Measurements from ENCODE around the gene MID2. TPM values are rescaled to one million over a fixed set of nuclear protein-coding genes. Genes with fewer than 3 reads are reported as not detected.

The MID2 gene
- total and polyA plus RNA-seq, 2 experiments from 2014 or later, result 0.84 to 2.1 TPM

GRCh38 chrX:107934262-107934661 is 108.6 kb downstream of the MID2 start:
- TF ChIP-seq CREB1 (CRISPR knock-in tag; IDR thresholded peaks at IDR 0.05; ENCODE audit: low read depth) (no peak), REST (IDR thresholded peaks at IDR 0.05; ENCODE audit: unreplicated experiment) (no peak), ZNF114 (CRISPR knock-in tag; IDR thresholded peaks at IDR 0.05) (no peak), JUNB (IDR thresholded peaks at IDR 0.05; ENCODE audit: unreplicated experiment) (no peak), EZH2phosphoT487 (IDR thresholded peaks at IDR 0.05; ENCODE audit: unreplicated experiment) (no peak), NANOG (IDR thresholded peaks at IDR 0.05; ENCODE audit: borderline replicate concordance) (no peak), ZNF331 (CRISPR knock-in tag; IDR thresholded peaks at IDR 0.05; ENCODE audit: low read depth) (no peak), ZNF462 (CRISPR knock-in tag; IDR thresholded peaks at IDR 0.05) (no peak), ETS1 (IDR thresholded peaks at IDR 0.05) (no peak), STAT1 (IDR thresholded peaks at IDR 0.05; ENCODE audit: unreplicated experiment) (no peak), CTCF (conservative IDR thresholded peaks at IDR 0.05; ENCODE audit: low read depth in 2 of 2) (no peak), EZH2 (IDR thresholded peaks at IDR 0.05; ENCODE audit: low read depth, unreplicated experiment) (no peak), POLR2AphosphoS5 (IDR thresholded peaks at IDR 0.05; ENCODE audit: low read depth) (no peak)
- H4K20me1 ChIP-seq (replicated peaks; ENCODE audit: insufficient read depth), result no peaks in the 10 kb centered on the region
- no peaks in the 10 kb centered on the region for H3K9me2 ChIP-seq (ENCODE audit: insufficient read depth)
- H3K27ac ChIP-seq (ENCODE audit: low read depth), result no peak overlapping the region
- Mint-ChIP-seq H3K27me3 (ENCODE audit: insufficient read depth, low read depth, poor library complexity) (peaks cover 6% of the 10 kb centered on the region), H3K4me3 (no peak overlapping the region), H3K27ac (no peak overlapping the region), H3K9me3 (peaks cover 3% of the 10 kb centered on the region; the same call in 1 of the 3 replicates), H3K36me3 (ENCODE audit: low read depth) (no peaks in the 10 kb centered on the region), H3K4me1 (peaks cover 8% of the 10 kb centered on the region; the same call in 2 of the 3 replicates)
- H3F3A ChIP-seq (replicated peaks; ENCODE audit: low read depth), result no peaks in the 10 kb centered on the region
- peaks cover 8% of the 10 kb centered on the region; the same call in 1 of the 2 replicates for H3K4me1 ChIP-seq (ENCODE audit: insufficient read depth)
- H3K4me3 ChIP-seq, result no peak overlapping the region
- no peaks in the 10 kb centered on the region for H3K79me2 ChIP-seq (replicated peaks; ENCODE audit: insufficient read depth)
- H3K4me2 ChIP-seq, result no peak overlapping the region
- H2AFZ ChIP-seq, result no peak overlapping the region
- no peak for DNase-seq (ENCODE audit: low spot score)
- peaks cover 6% of the 10 kb centered on the region; the same call in 1 of the 2 replicates for H3K36me3 ChIP-seq (ENCODE audit: insufficient read depth)
- no peaks in the 10 kb centered on the region for H3K27me3 ChIP-seq (ENCODE audit: insufficient read depth)
- no peak for ATAC-seq
